HG03442 (cell line): Measurements from ENCODE around the gene CST7.
"Not testable (repeated sequence)": the region's sequence is repeated elsewhere in the genome, so short reads cannot be mapped to it uniquely, and the experiment has no call there.

Experiments
- ATAC-seq: cut with Tn5 transposase; IDR thresholded peaks from one replicate; pipeline ENCODE4 v1.9.1; 2021; ENCODE audit warnings: mild to moderate bottlenecking, moderate library complexity; ENCODE audit not compliant: unreplicated experiment

Gene CST7, protein sequence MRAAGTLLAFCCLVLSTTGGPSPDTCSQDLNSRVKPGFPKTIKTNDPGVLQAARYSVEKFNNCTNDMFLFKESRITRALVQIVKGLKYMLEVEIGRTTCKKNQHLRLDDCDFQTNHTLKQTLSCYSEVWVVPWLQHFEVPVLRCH

DNA sequence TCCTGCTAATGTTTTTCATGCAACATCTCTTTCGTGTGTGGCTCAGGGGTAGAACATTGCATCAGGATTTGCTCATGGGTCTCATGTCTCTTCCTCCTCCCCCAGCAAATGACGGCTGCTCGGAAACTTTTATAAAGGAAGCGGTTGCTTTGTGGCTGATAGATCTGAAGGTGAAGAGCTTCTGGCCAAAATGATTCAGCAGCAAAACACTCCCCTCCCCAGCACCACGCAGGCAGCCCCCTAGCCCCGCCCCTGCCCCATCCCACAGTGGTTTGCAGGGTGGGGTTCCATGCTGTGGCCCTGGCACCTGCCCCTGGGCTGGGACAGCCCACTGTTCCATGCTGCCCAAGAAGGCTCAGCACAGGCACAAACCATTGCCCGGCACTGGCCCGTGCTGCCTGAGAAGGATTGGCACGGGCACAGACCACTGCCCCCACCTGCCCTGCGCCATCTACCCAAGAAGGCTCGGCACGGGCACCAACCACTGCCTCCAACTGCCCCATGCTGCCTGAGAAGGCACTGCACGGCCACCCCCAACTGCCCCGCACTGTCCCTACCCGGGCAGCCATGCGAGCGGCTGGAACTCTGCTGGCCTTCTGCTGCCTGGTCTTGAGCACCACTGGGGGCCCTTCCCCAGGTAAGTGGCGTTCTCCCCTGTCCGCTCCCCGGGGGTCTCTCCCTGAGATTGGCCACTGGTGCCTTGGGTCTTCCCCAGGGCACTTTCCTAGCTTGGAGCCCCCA is at the start of gene CST7:
Gene CST7 (plus strand): TSS at position 331 of the 741 bp plus-strand sequence. CDS start 237 bp downstream, at position 568.
- peak; percentile 72 for ATAC-seq

DNA sequence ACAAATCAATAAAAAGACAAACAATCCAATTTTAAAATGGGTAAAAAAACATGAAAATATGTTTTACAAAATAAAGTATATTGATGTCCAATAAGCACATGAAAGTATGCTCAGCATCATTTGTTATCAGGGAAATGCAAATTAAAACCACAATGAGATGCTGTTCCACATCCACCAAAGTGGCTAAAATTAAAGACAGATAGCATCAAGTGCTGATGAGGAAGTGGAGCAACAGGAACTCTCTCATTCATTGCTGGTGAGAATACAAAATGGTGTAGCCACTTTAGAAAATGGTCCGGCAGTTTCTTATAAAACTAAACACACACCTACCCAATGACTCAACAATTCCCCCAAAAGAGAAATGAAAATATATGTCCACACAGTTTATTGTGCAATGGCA is 42.3 kb upstream of the CST7 start:
- ATAC-seq = no peak

DNA sequence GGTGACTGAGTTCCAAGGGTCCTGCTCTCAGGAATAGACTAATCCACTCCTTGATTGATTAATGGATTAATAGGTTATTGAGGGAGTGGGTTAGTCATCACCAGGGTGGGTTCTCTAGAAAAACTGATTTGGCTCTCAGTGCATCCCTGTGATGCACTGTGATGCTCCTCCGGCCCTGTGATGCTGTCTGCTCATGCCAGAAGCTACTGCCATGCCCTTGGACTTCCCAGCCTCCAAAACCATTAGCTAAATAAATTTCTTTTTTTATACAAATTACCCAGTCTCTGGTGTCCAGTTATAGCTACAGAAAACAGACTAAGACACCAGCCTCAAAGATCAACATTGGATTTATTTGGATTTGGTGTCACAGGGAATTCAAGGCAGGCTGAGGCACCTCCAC is 40.4 kb upstream of the CST7 start:
- ATAC-seq = no peak

GRCh38 chr20:24909086-24909780 is 39.8 kb upstream of the CST7 start:
- no peak for ATAC-seq

DNA sequence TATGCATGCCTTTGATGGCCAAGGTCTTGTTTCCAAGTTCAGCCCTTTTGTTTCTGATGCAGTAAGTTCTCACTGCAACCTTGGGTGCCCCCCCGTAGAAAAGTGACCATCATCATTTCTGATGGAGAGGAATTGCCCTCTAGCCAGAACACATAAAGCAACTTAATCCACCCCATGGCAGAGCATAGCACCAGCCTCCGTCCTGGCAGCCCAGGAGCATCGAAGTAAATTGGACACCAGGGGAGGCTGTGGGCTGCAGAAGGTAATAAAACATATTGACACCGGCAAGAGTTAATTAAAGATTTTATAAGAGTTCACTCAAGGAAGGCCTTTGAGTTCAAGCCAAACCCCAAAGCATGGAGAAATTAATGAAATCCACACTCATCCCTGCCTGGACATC is 39.2 kb upstream of the CST7 start:
- no peak for ATAC-seq

GRCh38 chr20:24910461-24910860 is 38.6 kb upstream of the CST7 start:
- no peak for ATAC-seq

DNA sequence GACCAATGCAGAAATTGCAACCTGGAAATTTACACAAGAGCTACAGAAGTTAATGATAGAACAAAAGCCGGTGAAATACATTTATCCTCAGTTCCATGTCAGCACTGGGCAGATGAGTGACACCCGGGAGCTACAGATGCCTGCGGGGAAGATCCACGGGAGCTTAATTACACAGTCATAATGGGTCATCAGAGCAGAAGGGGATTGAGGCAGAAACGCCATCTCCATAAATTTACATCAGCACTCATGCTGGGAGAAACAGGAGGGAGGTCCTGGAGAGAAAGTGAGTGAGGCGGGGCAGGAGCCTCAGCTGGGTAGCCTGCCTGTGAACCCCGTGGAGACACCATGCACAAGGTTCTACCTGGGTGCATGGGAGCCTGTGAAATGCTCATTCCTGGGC is 37.6 kb upstream of the CST7 start:
- no peak for ATAC-seq

DNA sequence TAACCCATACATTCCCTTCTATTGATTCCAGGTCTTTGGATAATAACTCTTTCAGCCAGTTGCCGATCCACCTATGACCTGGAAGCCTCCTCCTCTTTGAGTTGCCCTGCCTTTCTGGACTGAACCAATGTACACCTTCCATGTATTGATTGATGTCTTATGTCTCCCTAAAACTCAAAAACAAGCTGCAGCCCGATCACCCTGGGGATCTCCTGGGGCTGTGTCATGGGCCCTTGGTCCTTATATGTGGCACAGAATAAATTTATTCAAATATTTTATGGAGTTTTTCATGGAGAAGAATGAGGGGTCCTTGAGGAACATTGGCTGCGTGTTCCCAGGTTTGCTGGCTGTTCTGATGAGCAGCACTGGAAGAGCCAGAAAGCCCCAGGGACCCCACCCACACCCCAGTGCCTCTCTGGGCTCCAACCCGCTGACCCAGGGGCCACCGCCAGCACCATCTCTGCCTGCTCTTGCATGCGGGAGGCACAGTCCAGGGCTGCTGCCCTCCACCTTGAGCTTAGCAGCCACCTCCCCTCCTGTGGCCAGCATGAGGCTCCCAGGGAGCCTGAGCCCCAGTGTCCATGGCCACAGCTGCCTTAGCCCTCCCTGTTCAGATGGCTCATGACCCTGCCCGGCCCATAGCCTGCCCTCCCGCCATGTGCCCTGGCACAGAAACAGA is 36.5 kb upstream of the CST7 start:
- ATAC-seq = no peak

DNA sequence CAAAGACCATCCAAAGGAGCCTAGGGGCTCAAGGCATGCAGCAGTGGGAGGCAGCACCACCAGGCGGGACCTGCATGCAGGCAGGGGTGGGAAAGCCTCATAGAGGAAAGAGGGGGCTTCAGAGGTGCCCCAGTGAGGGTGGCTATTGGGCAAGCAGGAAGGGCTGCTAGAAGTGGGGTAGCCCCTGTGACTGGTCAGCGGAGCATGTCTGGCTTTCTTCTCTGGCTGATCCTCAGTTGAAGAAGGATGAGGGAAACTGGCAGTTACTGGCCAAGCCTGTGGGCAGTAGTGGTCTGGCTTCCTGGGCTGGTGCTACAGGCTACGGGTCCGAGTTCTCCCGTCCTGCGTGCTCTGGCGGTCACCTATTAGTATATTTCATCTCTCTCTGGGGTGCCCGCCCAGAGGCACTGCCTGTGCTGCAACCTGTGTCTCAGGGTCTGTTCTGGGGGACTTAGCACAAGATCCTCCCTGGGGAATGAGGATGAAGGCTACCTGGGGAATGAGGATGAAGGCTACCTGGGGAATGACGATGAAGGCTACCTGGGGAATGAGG is 35.9 kb upstream of the CST7 start:
- no peak for ATAC-seq

- no peak for ATAC-seq
Observed at GRCh38 chr20:24914388-24915241, 34.5 kb upstream of the CST7 start.

- ATAC-seq = no peak
Observed at GRCh38 chr20:24915440-24915839, 33.6 kb upstream of the CST7 start.

DNA sequence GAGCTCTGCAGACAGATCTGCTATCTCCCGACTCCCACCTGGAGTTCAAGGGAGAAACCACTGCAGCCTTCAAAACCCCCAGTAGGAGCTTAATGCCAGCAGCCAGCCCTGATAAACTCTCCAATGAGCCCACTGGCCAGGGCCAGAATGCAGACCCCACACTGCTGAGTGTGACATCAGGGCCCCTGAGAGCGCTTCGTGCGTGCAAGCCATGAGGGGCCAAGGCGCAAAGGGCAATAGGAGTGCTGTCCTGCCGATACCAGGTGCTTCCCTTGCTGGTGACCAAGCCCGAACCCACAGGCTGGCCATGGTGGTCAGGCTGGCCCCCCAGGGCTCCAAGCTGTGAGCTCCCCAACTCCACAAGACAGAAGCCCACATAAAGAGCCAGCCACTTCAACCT is 33.2 kb upstream of the CST7 start:
- ATAC-seq = no peak

DNA sequence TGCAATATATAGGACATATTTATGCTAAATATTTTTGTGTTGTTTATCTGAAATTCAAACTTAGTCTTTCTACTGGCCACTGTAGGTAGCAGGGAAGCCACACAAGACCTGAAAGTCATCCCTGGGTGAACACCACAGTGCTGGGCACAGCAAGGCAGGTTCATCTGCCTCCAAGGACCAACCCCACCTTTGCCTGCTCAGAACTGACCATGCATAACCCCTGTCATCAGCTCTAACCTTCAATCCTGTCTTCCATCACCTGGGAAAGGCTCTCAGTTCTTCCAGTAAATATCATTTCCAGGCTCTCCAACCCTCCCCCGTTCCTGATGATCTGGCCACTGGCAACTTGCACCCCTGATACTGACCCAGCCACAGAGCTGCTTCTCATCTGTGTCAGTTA is 32.7 kb upstream of the CST7 start:
- no peak for ATAC-seq

DNA sequence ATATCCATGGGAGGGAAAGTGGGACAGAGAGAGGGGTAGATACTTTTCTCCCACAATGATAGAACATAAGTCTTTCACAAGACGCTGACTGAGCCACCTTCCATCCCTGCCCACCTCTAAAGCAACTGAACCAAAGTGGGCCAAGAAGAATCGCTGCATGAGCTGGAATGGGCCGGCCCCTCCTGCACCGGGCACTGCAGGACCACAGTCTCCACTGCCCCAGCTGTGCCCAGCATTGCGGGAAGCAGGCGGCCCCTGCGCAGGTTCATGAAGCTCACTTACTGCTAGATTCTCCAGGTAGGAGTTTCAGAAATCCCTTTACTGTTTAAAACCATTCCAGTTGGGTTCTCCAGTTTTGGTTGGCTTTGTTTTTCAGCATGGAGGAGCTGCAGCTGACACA is 32.0 kb upstream of the CST7 start:
- ATAC-seq = no peak

DNA sequence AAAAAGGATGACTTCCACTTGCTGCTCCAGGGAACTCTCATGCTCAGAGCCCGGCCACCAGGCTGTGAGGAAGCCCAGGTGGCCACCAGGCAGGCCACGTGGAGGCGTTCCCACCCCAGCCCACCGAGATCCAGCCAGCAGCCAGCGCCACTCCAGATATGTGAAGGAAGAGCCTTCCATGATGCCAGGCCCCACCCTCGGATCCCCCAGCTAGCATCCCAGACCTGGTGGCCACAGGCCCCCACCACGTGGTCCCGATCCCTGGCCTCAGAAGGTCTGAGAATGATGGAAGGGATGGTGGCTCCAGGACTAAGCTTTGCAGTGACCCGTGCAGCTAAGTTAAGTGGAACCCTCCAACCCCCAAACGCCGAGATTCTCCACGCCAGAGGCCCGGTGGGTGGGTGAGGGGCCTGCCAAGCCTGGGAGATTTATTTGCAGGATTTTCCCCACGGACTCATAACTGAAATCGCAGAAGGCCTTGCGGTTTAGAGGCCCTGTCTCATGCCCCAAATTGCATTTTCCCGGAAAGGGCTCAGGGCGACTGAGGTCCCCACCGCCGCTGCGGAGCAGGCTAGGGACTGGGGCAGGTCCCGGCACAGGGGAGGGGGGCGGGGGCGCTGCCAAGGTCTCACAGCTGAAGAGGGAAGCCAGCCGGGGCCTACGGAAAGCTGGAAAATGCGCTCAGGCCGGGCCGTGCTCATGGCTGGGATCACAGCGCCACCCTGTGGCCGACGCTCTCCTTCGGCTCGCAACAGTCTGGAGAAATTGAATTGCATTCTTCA is 31.1 kb upstream of the CST7 start:
- peak; percentile 75 for ATAC-seq

- no peak for ATAC-seq
Observed at GRCh38 chr20:24918579-24919566, 30.2 kb upstream of the CST7 start.

GRCh38 chr20:24919665-24920064 is 29.4 kb upstream of the CST7 start:
- not testable (repeated sequence) for ATAC-seq

GRCh38 chr20:24920706-24921105 is 28.4 kb upstream of the CST7 start:
- ATAC-seq = not testable (repeated sequence)
